Ascending aorta (tissue), 2 donors: Measurements from ENCODE around the gene XAF1. TPM values are rescaled to one million over a fixed set of nuclear protein-coding genes. Genes with fewer than 3 reads are reported as not detected.

Experiments used
- DNase-seq, 2 donors: peaks; one replicate each; pipeline ENCODE4 v3.0.0-alpha.2; 2019; ENCODE audit warnings: low spot score in 2 of 2
- H3K27ac ChIP-seq, 2 donors: fragments of 200-600 bp; sonication (generic); one replicate each; pipeline ENCODE4 v1.5.1; 2016 to 2017; ENCODE audit warnings: mild to moderate bottlenecking in 1 of 2
- H3K27me3 ChIP-seq: fragments of 200-600 bp; sonication (generic); one replicate; pipeline ENCODE4 v1.5.1; 2017
- H3K36me3 ChIP-seq, 2 donors: fragments of 200-600 bp; sonication (generic); one replicate each; pipeline ENCODE4 v1.5.1; 2016
- H3K4me1 ChIP-seq, 2 donors: fragments of 200-600 bp; sonication (generic); one replicate each; pipeline ENCODE4 v1.5.1; 2016 to 2017; ENCODE audit warnings: mild to moderate bottlenecking in 1 of 2
- H3K4me3 ChIP-seq, 2 donors: fragments of 200-600 bp; sonication (generic); one replicate each; pipeline ENCODE4 v1.5.1; 2016 to 2017; ENCODE audit warnings: mild to moderate bottlenecking in 1 of 2
- H3K9me3 ChIP-seq, 2 donors: fragments of 200-600 bp; sonication (generic); one replicate each; pipeline ENCODE4 v1.5.1; 2016
- intact Hi-C: fragments of 100-400 bp; cut with DNase I; formaldehyde crosslinking; loops from one replicate; pipeline ENCODE4 v1.15.1; 2023
- total RNA-seq: library from RNA; depleted of rRNA; stranded (reverse); fragments of >200 nt; gene quantifications from one replicate; pipeline ENCODE4 v1.1.0, GENCODE V29; 2016
- TF ChIP-seq, protein P1 (sequence below), 3 experiments: fragments of 200-600 bp in 2 of 3; fragments of 450-650 bp in 1 of 3; sonication (generic) in 2 of 3; IDR thresholded peaks; one replicate each; pipeline ENCODE4 v1.5.1; 2016 to 2019; ENCODE audit warnings: antibody characterized with exemption in 3 of 3, mild to moderate bottlenecking in 1 of 3, moderate library complexity in 1 of 3

The XAF1 gene
- total RNA-seq, 1 donor from 2014 or later: 39.8 TPM

- Histone ChIP-seq H3K36me3 (no peaks in the 10 kb centered on the region), H3K4me1 (no peaks in the 10 kb centered on the region), H3K27ac (no peak overlapping the region), H3K27me3 (no peaks in the 10 kb centered on the region), H3K9me3 (no peaks in the 10 kb centered on the region), H3K4me3 (no peak overlapping the region)
- intact Hi-C loops: no loop called here
- TF ChIP-seq, protein P1, sequence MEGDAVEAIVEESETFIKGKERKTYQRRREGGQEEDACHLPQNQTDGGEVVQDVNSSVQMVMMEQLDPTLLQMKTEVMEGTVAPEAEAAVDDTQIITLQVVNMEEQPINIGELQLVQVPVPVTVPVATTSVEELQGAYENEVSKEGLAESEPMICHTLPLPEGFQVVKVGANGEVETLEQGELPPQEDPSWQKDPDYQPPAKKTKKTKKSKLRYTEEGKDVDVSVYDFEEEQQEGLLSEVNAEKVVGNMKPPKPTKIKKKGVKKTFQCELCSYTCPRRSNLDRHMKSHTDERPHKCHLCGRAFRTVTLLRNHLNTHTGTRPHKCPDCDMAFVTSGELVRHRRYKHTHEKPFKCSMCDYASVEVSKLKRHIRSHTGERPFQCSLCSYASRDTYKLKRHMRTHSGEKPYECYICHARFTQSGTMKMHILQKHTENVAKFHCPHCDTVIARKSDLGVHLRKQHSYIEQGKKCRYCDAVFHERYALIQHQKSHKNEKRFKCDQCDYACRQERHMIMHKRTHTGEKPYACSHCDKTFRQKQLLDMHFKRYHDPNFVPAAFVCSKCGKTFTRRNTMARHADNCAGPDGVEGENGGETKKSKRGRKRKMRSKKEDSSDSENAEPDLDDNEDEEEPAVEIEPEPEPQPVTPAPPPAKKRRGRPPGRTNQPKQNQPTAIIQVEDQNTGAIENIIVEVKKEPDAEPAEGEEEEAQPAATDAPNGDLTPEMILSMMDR (IDR thresholded peaks at IDR 0.05): no peak
- DNase-seq: no peak
These were observed 40.4 kb downstream of the XAF1 start for GRCh38 chr17:6796017-6796886.

DNA sequence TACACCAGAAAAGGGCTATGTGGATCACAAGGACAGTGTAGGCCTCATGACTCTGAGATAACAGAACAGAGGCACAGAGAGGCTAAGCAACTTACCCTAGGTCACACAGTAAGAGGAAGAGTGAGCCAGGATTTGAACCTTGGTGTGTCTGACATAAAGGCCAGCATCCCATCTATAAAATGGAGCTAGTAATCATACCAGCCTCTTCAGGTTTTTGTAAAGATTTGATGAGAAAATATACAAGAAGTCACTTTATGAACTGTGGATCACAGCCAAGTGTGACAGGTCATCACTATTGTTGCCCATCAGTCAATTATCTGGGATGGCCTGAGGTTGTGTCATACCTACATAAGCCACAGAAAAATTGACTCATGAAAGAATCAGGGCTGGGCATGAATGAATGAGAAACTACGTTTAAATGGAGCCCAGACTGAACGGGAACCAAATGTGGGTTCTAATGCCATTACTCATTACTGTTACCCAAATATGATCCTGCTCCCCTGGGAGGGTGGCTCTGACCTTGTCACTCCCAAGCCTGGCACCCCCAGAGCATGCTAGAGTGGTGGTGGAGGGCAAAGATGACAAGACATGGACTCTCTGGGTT, 41.1 kb downstream of the XAF1 start:
- DNase-seq: no peak
- intact Hi-C loops: no loop called here

GRCh38 chr17:6797718-6798351, 42.0 kb downstream of the XAF1 start:
- TF ChIP-seq, protein P1 (IDR thresholded peaks at IDR 0.05): no peak
- Histone ChIP-seq H3K4me3 (no peak overlapping the region), H3K36me3 (no peaks in the 10 kb centered on the region), H3K27ac (no peak overlapping the region), H3K9me3 (no peaks in the 10 kb centered on the region), H3K4me1 (no peaks in the 10 kb centered on the region), H3K27me3 (no peaks in the 10 kb centered on the region)
- no peak for DNase-seq
- intact Hi-C loops: no loop called here

More for the DNA sequence above, 41.1 kb downstream of the XAF1 start:
- TF ChIP-seq, protein P1 (IDR thresholded peaks at IDR 0.05): no peak
- H3K4me1 ChIP-seq: no peaks in the 10 kb centered on the region
- H3K36me3 ChIP-seq: no peaks in the 10 kb centered on the region
- no peak overlapping the region for H3K4me3 ChIP-seq
- no peaks in the 10 kb centered on the region for H3K9me3 ChIP-seq
- no peaks in the 10 kb centered on the region for H3K27me3 ChIP-seq
- H3K27ac ChIP-seq: no peak overlapping the region

DNA sequence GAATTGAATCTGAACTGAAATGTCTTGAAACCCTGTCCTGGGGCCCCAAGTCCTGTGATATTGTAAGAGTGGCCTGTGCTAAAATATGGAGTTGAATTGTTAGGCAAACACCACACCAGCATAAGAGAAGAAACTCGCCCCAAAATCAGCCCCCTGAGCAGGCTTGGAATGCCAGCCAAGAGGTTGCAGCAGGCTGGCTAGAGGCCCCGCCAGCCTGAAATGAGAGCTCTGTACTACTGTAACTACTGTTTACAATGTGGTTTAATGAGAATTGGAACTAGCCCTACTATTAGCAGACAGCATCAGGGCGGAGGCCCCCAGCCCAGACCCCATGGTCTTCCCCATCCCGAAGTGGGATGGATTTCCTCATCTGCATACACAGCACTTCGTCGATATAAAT, 43.9 kb downstream of the XAF1 start:
- no peaks in the 10 kb centered on the region for H3K4me1 ChIP-seq
- no peaks in the 10 kb centered on the region for H3K9me3 ChIP-seq
- TF ChIP-seq, protein P1 (IDR thresholded peaks at IDR 0.05): no peak
- no peaks in the 10 kb centered on the region for H3K27me3 ChIP-seq
- no peaks in the 10 kb centered on the region for H3K36me3 ChIP-seq
- DNase-seq: no peak
- H3K27ac ChIP-seq: no peak overlapping the region
- no peak overlapping the region for H3K4me3 ChIP-seq
- intact Hi-C loops: no loop called here

DNA sequence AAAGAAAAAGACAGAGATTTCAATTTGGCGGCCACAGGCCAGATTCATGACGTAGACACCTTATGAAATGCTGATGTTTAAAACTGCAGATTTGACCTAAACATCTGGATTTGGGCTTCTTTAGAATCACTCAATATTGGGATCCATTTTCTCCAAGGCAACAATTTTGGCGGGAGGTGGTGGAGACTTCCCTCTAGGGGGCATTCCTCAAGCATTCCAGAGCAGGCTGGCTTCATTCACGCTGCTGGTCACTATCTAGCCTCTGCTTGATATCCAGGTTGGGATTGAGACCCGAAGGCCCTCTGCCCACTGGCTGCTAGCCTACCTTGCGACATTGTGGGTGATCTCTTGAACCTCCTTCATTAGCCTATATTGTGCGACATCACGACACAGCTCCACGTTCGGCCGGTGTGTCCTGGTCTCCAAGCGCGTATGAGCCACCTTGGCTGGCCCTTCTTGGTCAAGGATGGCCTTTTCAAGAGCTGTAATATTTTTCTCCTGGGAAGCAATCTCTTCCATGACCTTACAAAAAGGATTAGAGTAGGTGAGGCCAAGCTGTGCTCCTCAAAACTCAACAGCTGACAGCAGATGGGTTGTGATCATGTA, 44.7 kb downstream of the XAF1 start:
- Histone ChIP-seq H3K27me3 (no peaks in the 10 kb centered on the region), H3K4me1 (no peaks in the 10 kb centered on the region), H3K4me3 (no peak overlapping the region), H3K9me3 (no peaks in the 10 kb centered on the region), H3K27ac (no peak overlapping the region), H3K36me3 (no peaks in the 10 kb centered on the region)
- intact Hi-C loops: no loop called here
- TF ChIP-seq, protein P1 (IDR thresholded peaks at IDR 0.05): no peak
- no peak for DNase-seq
